NCI-H2196 treated with DMSO at 0.1 percent for 48 hours (cell line): ENCODE measurements around the gene C11orf16.
"Not testable (repeated sequence)": the region's sequence is repeated elsewhere in the genome, so short reads cannot be mapped to it uniquely, and the experiment has no call there.

Experiments used
- DNase-seq: peaks from one replicate; lab custom pipeline; 2025; ENCODE audit not compliant: unreplicated experiment; lab: John Stamatoyannopoulos, UW

The C11orf16 gene

GRCh38 chr11:8937159-8937558, 4.4 kb upstream of the C11orf16 start:
- DNase-seq = no peak

GRCh38 chr11:8935789-8936188, 3.0 kb upstream of the C11orf16 start:
- not testable (repeated sequence) for DNase-seq

GRCh38 chr11:8934742-8935488, 2.2 kb upstream of the C11orf16 start:
- no peak for DNase-seq

- no peak for DNase-seq
Measured at GRCh38 chr11:8933931-8934330, 1.2 kb upstream of the C11orf16 start.

- DNase-seq = no peak
Measured at GRCh38 chr11:8930456-8931175, 2.1 kb downstream of the C11orf16 start.

GRCh38 chr11:8928981-8929615, 3.6 kb downstream of the C11orf16 start:
- DNase-seq = no peak

- no peak for DNase-seq
Measured at GRCh38 chr11:8928205-8928604, 4.5 kb downstream of the C11orf16 start.

GRCh38 chr11:8927233-8927632, 5.5 kb downstream of the C11orf16 start:
- no peak for DNase-seq

GRCh38 chr11:8926236-8926635, 6.5 kb downstream of the C11orf16 start:
- DNase-seq = no peak

- no peak for DNase-seq
Measured at GRCh38 chr11:8925711-8926110, 7.0 kb downstream of the C11orf16 start.

- no peak for DNase-seq
Measured at GRCh38 chr11:8922691-8923090, 10.1 kb downstream of the C11orf16 start.

GRCh38 chr11:8917157-8917825, 15.5 kb downstream of the C11orf16 start:
- DNase-seq = no peak

GRCh38 chr11:8914661-8915018, 18.1 kb downstream of the C11orf16 start:
- DNase-seq = no peak

- peak; percentile 24 for DNase-seq
Measured at GRCh38 chr11:8913961-8914660, 18.6 kb downstream of the C11orf16 start.

- peak; percentile 95 for DNase-seq
Measured at GRCh38 chr11:8911029-8911823, 21.5 kb downstream of the C11orf16 start, which contains the start of gene AKIP1. AKIP1 (plus strand) TSS chr11:8911189; CDS start chr11:8911450, 261 bp downstream.

GRCh38 chr11:8910649-8911026, 22.1 kb downstream of the C11orf16 start:
- DNase-seq = no peak

- DNase-seq = no peak
Measured at GRCh38 chr11:8908099-8908498, 24.6 kb downstream of the C11orf16 start.

GRCh38 chr11:8907116-8907515, 25.6 kb downstream of the C11orf16 start:
- DNase-seq = no peak

- no peak for DNase-seq
Measured at GRCh38 chr11:8905528-8906165, 27.1 kb downstream of the C11orf16 start.
